ENCODE results near the gene WDR4. TPM values are rescaled to one million over a fixed set of nuclear protein-coding genes. Genes with fewer than 3 reads are reported as not detected.
"Not testable (repeated sequence)": the region's sequence is repeated elsewhere in the genome, so short reads cannot be mapped to it uniquely, and the experiment has no call there.

Gene WDR4
- total and polyA plus RNA-seq, 2 of the 13 experiments (the other 11 are each of a cell fraction or from before 2014, with no cell fraction given): 11.3 to 14.4 TPM

GRCh38 chr21:42807293-42807895 is 71.9 kb downstream of the WDR4 start (continued):
- TF ChIP-seq DRAP1 (CRISPR knock-in tag; IDR thresholded peaks at IDR 0.05) (peak; percentile 55; the same call in 1 of the 2 replicates), ZNF124 (CRISPR knock-in tag; IDR thresholded peaks at IDR 0.05) (0 out of 2 replicates have a peak, but pooled peaks have one; percentile 28), BCL6 (CRISPR knock-in tag; IDR thresholded peaks at IDR 0.05) (0 out of 2 replicates have a peak, but pooled peaks have one; percentile 8), SOX6 (CRISPR knock-in tag; IDR thresholded peaks at IDR 0.05) (peak; percentile 76), THAP11 (CRISPR knock-in tag; IDR thresholded peaks at IDR 0.05) (0 out of 2 replicates have a peak, but pooled peaks have one; percentile 28), GATAD2A (CRISPR knock-in tag; IDR thresholded peaks at IDR 0.05) (peak; percentile 70), HNF1A (IDR thresholded peaks at IDR 0.05; ENCODE audit: low read depth) (peak; percentile 49), HNF1A (CRISPR knock-in tag; IDR thresholded peaks at IDR 0.05; ENCODE audit: borderline replicate concordance) (peak; percentile 89; the same call in 1 of the 2 replicates), KAT7 (CRISPR knock-in tag; IDR thresholded peaks at IDR 0.05; ENCODE audit: borderline replicate concordance) (0 out of 2 replicates have a peak, but pooled peaks have one; percentile 66), CEBPG (CRISPR knock-in tag; IDR thresholded peaks at IDR 0.05) (peak; percentile 77; the same call in 1 of the 2 replicates), NR2C2 (CRISPR knock-in tag; IDR thresholded peaks at IDR 0.05; ENCODE audit: borderline replicate concordance) (peak; percentile 44; the same call in 1 of the 2 replicates), AHDC1 (CRISPR knock-in tag; IDR thresholded peaks at IDR 0.05; ENCODE audit: borderline replicate concordance) (0 out of 2 replicates have a peak, but pooled peaks have one; percentile 17), ARNTL (CRISPR knock-in tag; IDR thresholded peaks at IDR 0.05) (0 out of 2 replicates have a peak, but pooled peaks have one; percentile 23), ZBTB7A (CRISPR knock-in tag; IDR thresholded peaks at IDR 0.05) (0 out of 2 replicates have a peak, but pooled peaks have one; percentile 39), ARID5B (CRISPR knock-in tag; IDR thresholded peaks at IDR 0.05) (peak; percentile 73)
- not testable (repeated sequence) for TF ChIP-seq SOX6 (IDR thresholded peaks at IDR 0.05)

Measured in HepG2 (cell line).